Parathyroid adenoma (tissue), 2 donors: ENCODE measurements around the gene TTC21A.

Source experiments
- H2AFZ ChIP-seq: fragments of 300-600 bp; sonication (generic); one replicate; pipeline ENCODE4 v1.7.0; 2017; ENCODE audit warnings: antibody characterized with exemption, mild to moderate bottlenecking
- H3K27ac ChIP-seq: fragments of 300-600 bp; sonication (generic); one replicate; pipeline ENCODE4 v1.7.0; 2017
- H3K27me3 ChIP-seq: fragments of 300-600 bp; sonication (generic); one replicate; pipeline ENCODE4 v1.7.0; 2017; ENCODE audit warnings: low read length; ENCODE audit not compliant: control insufficient read depth, insufficient read depth
- H3K36me3 ChIP-seq: fragments of 300-600 bp; sonication (generic); one replicate; pipeline ENCODE4 v1.7.0; 2017; ENCODE audit warnings: low read length; ENCODE audit not compliant: control insufficient read depth, insufficient read depth
- H3K4me1 ChIP-seq: fragments of 300-600 bp; sonication (generic); one replicate; pipeline ENCODE4 v1.7.0; 2017; ENCODE audit warnings: control low read depth
- H3K4me2 ChIP-seq: fragments of 300-600 bp; sonication (generic); one replicate; pipeline ENCODE4 v1.7.0; 2017; ENCODE audit warnings: low read length
- H3K4me3 ChIP-seq: fragments of 300-600 bp; sonication (generic); one replicate; pipeline ENCODE4 v1.7.0; 2017; ENCODE audit warnings: low read depth, low read length
- H3K79me2 ChIP-seq: fragments of 300-600 bp; sonication (generic); one replicate; pipeline ENCODE4 v1.7.0; 2017; ENCODE audit warnings: control low read depth
- H3K9ac ChIP-seq: fragments of 300-600 bp; sonication (generic); one replicate; pipeline ENCODE4 v1.7.0; 2017; ENCODE audit warnings: mild to moderate bottlenecking
- H3K9me3 ChIP-seq: fragments of 300-600 bp; sonication (generic); one replicate; pipeline ENCODE4 v1.7.0; 2017; ENCODE audit warnings: low read length; ENCODE audit not compliant: control insufficient read depth
- TF ChIP-seq, protein P1 (sequence below): fragments of 300-600 bp; sonication (generic); IDR thresholded peaks from one replicate; pipeline ENCODE4 v1.7.0; 2017; ENCODE audit warnings: antibody characterized with exemption, mild to moderate bottlenecking
- donor health status: primary hyperparathyroidism.

The TTC21A gene

DNA sequence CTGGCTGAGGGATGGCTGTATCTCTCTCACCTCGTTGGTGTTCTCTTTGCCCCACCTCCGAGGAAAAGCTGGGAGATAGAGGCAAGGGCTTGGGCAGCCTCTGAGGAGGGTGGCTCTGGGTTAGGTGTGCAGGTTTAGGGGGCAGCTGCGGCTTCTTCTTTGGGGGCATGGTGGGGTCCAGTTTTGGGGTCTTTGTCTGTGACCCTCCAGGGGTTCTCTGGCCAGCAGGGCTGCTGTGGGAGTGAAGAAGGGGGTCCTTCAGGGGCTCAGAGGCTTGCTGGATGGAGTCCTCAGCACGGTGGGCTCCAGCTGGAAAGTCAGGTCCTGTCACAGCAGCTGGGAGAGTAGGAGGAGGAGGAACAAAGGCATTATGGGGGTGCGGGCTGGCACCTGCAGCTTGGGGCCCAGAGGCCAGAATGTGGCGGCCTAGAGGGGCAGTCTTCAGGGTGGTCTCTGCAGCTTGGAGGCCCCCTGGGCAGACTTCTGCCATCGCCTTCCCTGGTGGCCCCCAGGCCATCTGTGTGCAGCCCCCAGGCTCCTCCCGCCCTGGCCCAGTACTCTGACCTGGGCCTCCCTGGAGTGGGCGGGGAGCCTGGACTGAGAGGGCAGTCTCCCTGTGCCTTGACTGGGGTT, 78.0 kb downstream of the TTC21A start:
- TF ChIP-seq, protein P1, sequence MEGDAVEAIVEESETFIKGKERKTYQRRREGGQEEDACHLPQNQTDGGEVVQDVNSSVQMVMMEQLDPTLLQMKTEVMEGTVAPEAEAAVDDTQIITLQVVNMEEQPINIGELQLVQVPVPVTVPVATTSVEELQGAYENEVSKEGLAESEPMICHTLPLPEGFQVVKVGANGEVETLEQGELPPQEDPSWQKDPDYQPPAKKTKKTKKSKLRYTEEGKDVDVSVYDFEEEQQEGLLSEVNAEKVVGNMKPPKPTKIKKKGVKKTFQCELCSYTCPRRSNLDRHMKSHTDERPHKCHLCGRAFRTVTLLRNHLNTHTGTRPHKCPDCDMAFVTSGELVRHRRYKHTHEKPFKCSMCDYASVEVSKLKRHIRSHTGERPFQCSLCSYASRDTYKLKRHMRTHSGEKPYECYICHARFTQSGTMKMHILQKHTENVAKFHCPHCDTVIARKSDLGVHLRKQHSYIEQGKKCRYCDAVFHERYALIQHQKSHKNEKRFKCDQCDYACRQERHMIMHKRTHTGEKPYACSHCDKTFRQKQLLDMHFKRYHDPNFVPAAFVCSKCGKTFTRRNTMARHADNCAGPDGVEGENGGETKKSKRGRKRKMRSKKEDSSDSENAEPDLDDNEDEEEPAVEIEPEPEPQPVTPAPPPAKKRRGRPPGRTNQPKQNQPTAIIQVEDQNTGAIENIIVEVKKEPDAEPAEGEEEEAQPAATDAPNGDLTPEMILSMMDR = no peak
- Histone ChIP-seq H3K9ac (no peak overlapping the region), H3K9me3 (no peaks in the 10 kb centered on the region), H3K4me3 (no peak overlapping the region), H3K27me3 (no peaks in the 10 kb centered on the region), H3K4me1 (peaks cover 8% of the 10 kb centered on the region), H3K79me2 (no peaks in the 10 kb centered on the region), H3K36me3 (no peaks in the 10 kb centered on the region), H3K27ac (no peak overlapping the region), H3K4me2 (no peak overlapping the region), H2AFZ (no peak overlapping the region)

DNA sequence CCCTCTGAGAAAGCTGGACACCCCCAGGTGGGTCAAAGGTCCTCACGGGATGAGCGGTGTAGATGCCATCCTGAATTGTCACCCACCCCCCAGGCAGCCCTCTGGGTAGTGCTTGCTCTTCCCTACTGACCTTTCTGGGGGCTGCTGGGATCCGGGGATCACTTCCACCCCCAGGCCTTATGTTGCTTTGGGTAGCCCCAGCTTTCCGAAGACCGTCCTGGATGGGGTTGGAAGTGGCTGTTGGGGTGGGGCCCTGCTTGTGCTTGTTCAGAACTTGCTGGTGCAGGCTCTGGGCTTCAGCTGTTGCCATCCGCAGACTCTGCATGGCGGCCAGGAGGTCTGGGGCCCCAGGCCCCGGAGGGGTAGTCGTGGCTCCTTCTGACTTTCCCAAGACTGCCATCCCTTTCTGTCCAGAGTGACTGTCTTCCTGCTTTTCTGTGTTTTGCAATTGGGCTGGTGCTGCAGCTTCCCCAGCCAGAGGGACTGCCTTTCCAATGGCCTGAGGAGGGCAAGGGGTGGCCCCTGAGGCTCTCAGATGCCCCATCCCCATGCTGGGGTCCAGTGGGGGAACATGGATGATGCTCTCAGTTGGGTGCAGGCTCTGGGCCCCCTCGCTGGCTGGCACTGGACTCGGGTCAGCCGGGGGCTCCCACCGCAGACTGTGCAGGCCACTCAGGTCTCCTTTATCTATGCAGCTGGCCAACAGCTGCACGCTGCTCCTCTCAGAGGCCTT, 78.6 kb downstream of the TTC21A start:
- Histone ChIP-seq H3K4me2 (no peak overlapping the region), H3K9me3 (no peaks in the 10 kb centered on the region), H2AFZ (no peak overlapping the region), H3K27me3 (no peaks in the 10 kb centered on the region), H3K27ac (no peak overlapping the region), H3K4me3 (no peak overlapping the region), H3K9ac (no peak overlapping the region), H3K4me1 (peaks cover 4% of the 10 kb centered on the region), H3K36me3 (no peaks in the 10 kb centered on the region), H3K79me2 (no peaks in the 10 kb centered on the region)
- TF ChIP-seq, protein P1 = no peak

DNA sequence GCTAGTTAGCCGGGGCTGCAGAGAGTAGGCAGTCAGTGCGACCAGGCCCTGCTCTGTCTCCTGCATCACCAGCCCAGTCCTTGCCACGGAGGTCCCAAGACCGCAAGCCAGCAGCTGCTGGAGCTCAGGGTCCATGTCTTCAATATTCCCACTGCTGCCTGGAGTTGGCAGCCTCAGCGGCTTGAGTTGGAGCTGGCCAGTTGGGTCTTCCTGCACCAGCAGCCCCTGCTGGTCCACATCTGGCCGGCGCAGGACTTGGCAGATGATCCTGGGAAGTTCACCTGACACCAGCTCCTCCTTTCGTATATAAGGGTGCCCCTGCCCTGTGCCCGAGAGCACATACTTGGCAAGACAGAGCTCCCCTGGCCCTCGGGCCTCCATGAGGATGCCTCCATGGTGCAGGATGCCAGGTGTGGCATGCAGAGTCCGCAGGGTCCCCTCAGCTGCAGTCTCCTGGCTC, 79.2 kb downstream of the TTC21A start:
- no peaks in the 10 kb centered on the region for H3K9me3 ChIP-seq
- no peak overlapping the region for H3K9ac ChIP-seq
- no peaks in the 10 kb centered on the region for H3K79me2 ChIP-seq
- H3K4me3 ChIP-seq = no peak overlapping the region
- TF ChIP-seq, protein P1 = no peak
- no peak overlapping the region for H3K27ac ChIP-seq
- no peaks in the 10 kb centered on the region for H3K27me3 ChIP-seq
- H3K4me1 ChIP-seq = peaks cover 4% of the 10 kb centered on the region
- H2AFZ ChIP-seq = no peak overlapping the region
- no peak overlapping the region for H3K4me2 ChIP-seq
- no peaks in the 10 kb centered on the region for H3K36me3 ChIP-seq

DNA sequence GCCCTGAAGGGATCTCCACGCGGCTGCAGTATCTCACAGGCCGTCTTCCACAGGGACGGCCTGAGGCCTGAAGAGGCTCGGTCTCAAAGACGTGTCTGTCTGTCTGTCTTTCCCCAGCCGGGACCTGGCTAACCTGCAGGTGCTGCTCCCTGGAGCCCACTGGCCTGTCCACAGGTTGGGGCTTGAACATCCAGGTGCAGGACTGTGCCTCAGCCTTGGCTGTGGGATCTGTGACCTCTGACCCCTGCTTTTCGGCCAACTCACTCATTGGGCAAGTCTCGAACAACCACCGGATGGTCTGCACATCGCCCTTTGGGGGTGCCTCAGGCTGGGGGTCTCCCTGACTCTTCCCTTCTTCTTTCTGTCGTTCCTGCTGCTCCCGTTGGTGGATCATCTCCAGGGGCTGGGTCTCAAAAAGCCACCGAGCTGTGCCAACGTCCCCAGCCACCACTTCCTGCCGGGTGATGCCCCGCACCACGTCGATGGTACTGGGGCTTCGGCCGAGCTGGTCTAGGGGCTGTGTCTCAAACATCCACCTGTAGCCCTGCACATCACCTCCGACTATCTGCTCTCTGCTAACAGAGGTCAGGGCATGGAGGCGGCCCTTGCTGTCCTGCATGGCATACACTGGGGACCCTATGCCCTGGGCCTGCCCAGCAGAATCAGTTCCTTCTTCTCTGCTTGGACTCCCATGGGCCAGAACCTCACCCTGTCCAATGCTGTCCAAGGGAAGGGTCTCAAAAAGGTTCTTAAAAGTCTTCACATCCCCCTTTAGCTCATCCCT, 80.1 kb downstream of the TTC21A start:
- no peaks in the 10 kb centered on the region for H3K27me3 ChIP-seq
- H2AFZ ChIP-seq = no peak overlapping the region
- no peak overlapping the region for H3K9ac ChIP-seq
- no peaks in the 10 kb centered on the region for H3K36me3 ChIP-seq
- no peaks in the 10 kb centered on the region for H3K9me3 ChIP-seq
- TF ChIP-seq, protein P1 = no peak
- H3K4me1 ChIP-seq = peaks cover 4% of the 10 kb centered on the region
- no peaks in the 10 kb centered on the region for H3K79me2 ChIP-seq
- H3K4me3 ChIP-seq = no peak overlapping the region
- no peak overlapping the region for H3K4me2 ChIP-seq
- H3K27ac ChIP-seq = no peak overlapping the region
